ENCODE results near the gene MAPK11.

The MAPK11 gene

DNA sequence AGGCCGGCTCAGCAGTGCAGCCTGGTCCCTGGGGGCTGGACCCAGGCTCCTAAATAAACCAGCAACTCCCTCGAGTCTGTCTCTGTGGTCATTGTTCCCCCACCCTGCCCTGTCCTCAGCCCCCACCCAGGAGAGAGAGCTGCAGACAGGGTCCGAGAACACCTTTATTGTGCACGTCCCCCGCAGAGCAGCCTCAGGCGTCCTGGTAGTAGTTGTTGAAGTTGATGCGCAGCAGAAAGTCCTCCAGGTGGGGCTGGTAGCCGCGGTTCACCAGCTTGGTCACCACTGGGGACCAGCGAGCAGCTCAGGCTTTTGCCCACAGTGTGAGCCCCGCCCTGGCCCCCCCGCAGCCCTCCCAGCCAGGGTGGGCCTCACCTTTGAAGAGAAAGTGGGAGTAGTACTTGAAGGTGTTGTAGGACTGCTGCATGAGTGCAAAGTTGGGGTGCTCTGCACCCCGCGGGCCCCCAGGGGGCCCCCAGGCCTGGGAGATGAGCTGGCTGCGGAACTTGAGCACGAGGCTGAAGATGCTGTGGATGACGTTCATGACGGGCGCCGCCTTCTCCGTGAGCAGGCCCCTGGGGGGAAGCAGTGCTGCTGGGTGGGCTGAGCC, 52.5 kb downstream of the MAPK11 start:
- Histone ChIP-seq H3K9me2 (replicated peaks; ENCODE audit: low read depth, low read length) (no peaks in the 10 kb centered on the region), H3K9ac (ENCODE audit: low read depth, low read length, poor library complexity, severe bottlenecking) (no peak overlapping the region), H3F3A (ENCODE audit: low read depth) (no peaks in the 10 kb centered on the region), H3K4me1 (ENCODE audit: insufficient read depth, low read length, poor library complexity, severe bottlenecking) (no peaks in the 10 kb centered on the region), H3K79me2 (ENCODE audit: insufficient read depth, low read length) (no peaks in the 10 kb centered on the region), H3K9me3 (ENCODE audit: insufficient read depth, low read depth, low read length) (no peaks in the 10 kb centered on the region), H3K4me3 (ENCODE audit: low read length, poor library complexity, severe bottlenecking) (no peak overlapping the region), H3K27me3 (ENCODE audit: insufficient read depth, low read length, poor library complexity, severe bottlenecking) (no peaks in the 10 kb centered on the region), H2AFZ (ENCODE audit: low read length) (no peak overlapping the region), H4K20me1 (ENCODE audit: insufficient read depth, low read length, poor library complexity, severe bottlenecking) (no peaks in the 10 kb centered on the region), H3K4me2 (ENCODE audit: low read depth, low read length, poor library complexity, severe bottlenecking) (no peak overlapping the region), H3K36me3 (ENCODE audit: insufficient read depth, low read length) (peaks cover 67% of the 10 kb centered on the region; the same call in 1 of the 2 replicates)
- TF ChIP-seq EZH2phosphoT487 (IDR thresholded peaks at IDR 0.05; ENCODE audit: borderline replicate concordance): no peak
- TF ChIP-seq, protein P1, sequence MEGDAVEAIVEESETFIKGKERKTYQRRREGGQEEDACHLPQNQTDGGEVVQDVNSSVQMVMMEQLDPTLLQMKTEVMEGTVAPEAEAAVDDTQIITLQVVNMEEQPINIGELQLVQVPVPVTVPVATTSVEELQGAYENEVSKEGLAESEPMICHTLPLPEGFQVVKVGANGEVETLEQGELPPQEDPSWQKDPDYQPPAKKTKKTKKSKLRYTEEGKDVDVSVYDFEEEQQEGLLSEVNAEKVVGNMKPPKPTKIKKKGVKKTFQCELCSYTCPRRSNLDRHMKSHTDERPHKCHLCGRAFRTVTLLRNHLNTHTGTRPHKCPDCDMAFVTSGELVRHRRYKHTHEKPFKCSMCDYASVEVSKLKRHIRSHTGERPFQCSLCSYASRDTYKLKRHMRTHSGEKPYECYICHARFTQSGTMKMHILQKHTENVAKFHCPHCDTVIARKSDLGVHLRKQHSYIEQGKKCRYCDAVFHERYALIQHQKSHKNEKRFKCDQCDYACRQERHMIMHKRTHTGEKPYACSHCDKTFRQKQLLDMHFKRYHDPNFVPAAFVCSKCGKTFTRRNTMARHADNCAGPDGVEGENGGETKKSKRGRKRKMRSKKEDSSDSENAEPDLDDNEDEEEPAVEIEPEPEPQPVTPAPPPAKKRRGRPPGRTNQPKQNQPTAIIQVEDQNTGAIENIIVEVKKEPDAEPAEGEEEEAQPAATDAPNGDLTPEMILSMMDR (conservative IDR thresholded peaks at IDR 0.05; ENCODE audit: low read length): no peak

DNA sequence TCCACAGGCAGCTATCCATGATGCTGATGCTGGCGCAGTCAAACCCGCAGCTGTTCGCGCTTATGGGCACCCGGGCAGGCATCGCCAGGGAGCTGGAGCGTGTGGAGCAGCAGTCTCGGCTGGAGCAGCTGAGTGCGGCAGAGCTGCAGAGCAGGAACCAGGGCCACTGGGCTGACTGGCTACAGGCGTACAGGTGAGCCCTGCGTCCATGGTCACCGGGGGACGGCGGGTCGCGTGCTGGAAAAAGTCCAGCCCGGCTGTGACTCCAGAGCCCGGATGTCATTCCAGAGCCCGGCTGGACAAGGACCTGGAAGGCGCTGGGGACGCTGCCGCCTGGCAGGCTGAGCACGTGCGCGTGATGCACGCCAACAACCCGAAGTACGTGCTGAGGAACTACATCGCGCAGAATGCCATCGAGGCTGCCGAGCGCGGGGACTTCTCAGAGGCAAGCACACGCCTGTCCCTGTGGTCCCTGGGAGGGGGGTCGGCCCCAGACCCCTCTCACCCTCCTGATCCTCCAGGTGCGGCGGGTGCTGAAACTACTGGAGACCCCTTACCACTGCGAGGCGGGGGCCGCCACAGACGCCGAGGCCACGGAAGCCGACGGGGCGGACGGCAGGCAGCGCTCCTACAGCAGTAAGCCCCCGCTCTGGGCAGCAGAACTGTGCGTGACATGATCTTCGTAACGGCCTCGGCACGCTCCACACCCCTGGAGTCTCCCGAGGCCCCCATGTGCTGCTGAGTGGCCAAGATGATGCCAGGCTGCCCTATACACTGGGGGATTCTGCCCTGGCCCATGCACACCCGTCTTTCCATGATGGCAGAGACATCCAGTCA, 53.3 kb downstream of the MAPK11 start:
- Histone ChIP-seq H3K9me3 (ENCODE audit: insufficient read depth, low read depth, low read length) (no peaks in the 10 kb centered on the region), H2AFZ (ENCODE audit: low read length) (no peak overlapping the region), H3F3A (ENCODE audit: low read depth) (no peaks in the 10 kb centered on the region), H4K20me1 (ENCODE audit: insufficient read depth, low read length, poor library complexity, severe bottlenecking) (no peaks in the 10 kb centered on the region), H3K9me2 (replicated peaks; ENCODE audit: low read depth, low read length) (no peaks in the 10 kb centered on the region), H3K4me3 (ENCODE audit: low read length, poor library complexity, severe bottlenecking) (no peak overlapping the region), H3K4me2 (ENCODE audit: low read depth, low read length, poor library complexity, severe bottlenecking) (no peak overlapping the region), H3K27me3 (ENCODE audit: insufficient read depth, low read length, poor library complexity, severe bottlenecking) (no peaks in the 10 kb centered on the region), H3K9ac (ENCODE audit: low read depth, low read length, poor library complexity, severe bottlenecking) (no peak overlapping the region), H3K4me1 (ENCODE audit: insufficient read depth, low read length, poor library complexity, severe bottlenecking) (no peaks in the 10 kb centered on the region), H3K79me2 (ENCODE audit: insufficient read depth, low read length) (no peaks in the 10 kb centered on the region), H3K36me3 (ENCODE audit: insufficient read depth, low read length) (peaks cover 62% of the 10 kb centered on the region; the same call in 1 of the 2 replicates)
- TF ChIP-seq EZH2phosphoT487 (IDR thresholded peaks at IDR 0.05; ENCODE audit: borderline replicate concordance): no peak
- TF ChIP-seq, protein P1 (conservative IDR thresholded peaks at IDR 0.05; ENCODE audit: low read length): no peak

DNA sequence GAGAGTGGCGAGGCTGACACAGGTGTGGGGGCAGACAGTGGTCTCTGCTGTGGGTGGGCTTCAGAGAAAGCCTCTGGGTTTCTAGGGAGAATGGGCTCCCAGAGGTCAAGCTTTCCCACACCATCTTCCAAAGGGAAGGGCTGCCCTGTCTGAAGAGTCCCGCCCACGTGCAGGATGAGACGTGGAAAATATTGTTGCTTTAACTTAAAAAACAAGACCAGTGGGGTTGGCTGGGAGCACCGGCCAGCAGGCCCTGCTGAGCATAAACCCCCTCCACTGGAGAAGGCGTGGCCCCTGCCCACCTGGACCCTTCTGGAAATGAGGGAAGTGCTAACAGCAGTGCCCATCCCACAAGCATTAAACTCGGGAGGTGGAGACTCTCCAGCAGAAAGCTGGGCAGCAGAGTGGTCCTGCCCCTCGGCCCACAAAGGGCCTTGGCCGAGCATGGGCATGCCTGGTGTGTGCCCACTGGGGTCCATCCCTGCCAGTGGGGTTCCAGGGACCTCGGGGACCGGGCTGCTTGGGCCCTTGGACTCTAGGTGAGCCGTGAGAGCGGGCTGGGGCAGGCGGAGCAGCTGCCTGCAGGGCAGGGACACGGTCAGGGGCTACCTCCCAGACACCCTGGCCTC, 54.0 kb downstream of the MAPK11 start:
- peaks cover 57% of the 10 kb centered on the region; the same call in 1 of the 2 replicates for H3K36me3 ChIP-seq (ENCODE audit: insufficient read depth, low read length)

More for the DNA sequence above, 54.0 kb downstream of the MAPK11 start:
- Histone ChIP-seq H3K4me3 (ENCODE audit: low read length, poor library complexity, severe bottlenecking) (no peak overlapping the region), H3F3A (ENCODE audit: low read depth) (no peaks in the 10 kb centered on the region), H3K9me2 (replicated peaks; ENCODE audit: low read depth, low read length) (no peaks in the 10 kb centered on the region), H3K4me2 (ENCODE audit: low read depth, low read length, poor library complexity, severe bottlenecking) (no peak overlapping the region), H3K79me2 (ENCODE audit: insufficient read depth, low read length) (no peaks in the 10 kb centered on the region), H3K27me3 (ENCODE audit: insufficient read depth, low read length, poor library complexity, severe bottlenecking) (no peaks in the 10 kb centered on the region), H2AFZ (ENCODE audit: low read length) (no peak overlapping the region), H3K9me3 (ENCODE audit: insufficient read depth, low read depth, low read length) (no peaks in the 10 kb centered on the region), H3K9ac (ENCODE audit: low read depth, low read length, poor library complexity, severe bottlenecking) (no peak overlapping the region), H3K4me1 (ENCODE audit: insufficient read depth, low read length, poor library complexity, severe bottlenecking) (no peaks in the 10 kb centered on the region), H4K20me1 (ENCODE audit: insufficient read depth, low read length, poor library complexity, severe bottlenecking) (no peaks in the 10 kb centered on the region)
- TF ChIP-seq, protein P1 (conservative IDR thresholded peaks at IDR 0.05; ENCODE audit: low read length): no peak
- no peak for TF ChIP-seq EZH2phosphoT487 (IDR thresholded peaks at IDR 0.05; ENCODE audit: borderline replicate concordance)
